ENCODE measurements around the gene LHX2.

Gene LHX2

DNA sequence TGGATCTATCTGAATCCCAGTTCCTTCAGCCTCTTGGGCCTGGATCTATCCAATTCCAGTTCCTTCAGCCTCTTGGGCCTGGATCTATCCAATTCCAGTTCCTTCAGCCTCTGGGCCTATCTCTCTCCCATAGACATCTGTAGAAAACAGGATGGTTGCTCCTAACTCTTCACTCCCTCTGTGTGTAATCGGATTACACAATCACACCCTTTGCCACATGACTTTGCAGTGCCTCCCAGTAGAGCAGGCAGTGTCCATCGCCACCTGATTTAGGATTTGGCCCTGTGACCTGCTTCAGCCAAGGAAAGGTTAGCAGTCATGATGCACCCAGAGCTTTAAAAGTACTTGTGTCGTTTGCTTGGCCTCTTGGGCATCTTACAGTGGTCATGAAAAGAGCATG is 56.7 kb downstream of the LHX2 start:
- DNase-seq, result no peak

DNA sequence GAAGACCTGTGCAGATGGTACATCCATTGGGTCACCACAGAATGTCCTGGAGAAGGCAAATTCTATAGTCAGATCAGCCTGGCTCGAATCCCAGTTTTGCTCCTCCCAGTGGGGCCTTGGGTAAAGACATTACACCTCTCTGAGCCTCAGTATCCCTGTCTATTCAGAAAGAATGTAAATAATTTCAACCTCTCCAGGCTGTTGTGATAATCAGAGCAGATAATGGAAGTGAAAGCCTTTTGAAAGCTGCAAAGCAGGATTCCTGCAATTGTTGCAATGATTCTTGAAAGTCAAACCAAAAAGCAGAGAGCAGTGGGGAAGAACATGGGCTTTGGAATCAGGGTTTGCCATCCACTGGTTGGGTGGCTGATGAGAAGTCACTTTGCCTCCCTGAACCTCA is 63.2 kb downstream of the LHX2 start:
- DNase-seq, result no peak

DNA sequence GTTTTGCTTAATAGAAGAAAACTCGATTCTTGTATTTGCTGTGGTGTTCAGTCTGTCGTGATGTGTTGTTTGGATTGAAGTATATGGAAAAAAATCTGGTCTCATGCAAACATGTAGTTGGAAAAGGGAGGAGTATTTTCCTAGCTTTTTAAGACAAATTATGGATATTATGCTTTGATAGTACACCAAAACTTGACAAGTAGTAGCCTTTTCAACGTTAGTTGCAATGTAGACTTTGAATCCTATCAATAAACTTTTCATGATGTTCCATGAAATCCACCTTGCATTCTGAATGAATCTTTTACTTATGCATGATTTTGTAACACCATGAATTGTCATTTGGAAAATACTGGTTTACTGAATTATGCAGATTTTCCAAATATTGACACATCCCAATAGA is 64.2 kb downstream of the LHX2 start:
- no peak for DNase-seq

DNA sequence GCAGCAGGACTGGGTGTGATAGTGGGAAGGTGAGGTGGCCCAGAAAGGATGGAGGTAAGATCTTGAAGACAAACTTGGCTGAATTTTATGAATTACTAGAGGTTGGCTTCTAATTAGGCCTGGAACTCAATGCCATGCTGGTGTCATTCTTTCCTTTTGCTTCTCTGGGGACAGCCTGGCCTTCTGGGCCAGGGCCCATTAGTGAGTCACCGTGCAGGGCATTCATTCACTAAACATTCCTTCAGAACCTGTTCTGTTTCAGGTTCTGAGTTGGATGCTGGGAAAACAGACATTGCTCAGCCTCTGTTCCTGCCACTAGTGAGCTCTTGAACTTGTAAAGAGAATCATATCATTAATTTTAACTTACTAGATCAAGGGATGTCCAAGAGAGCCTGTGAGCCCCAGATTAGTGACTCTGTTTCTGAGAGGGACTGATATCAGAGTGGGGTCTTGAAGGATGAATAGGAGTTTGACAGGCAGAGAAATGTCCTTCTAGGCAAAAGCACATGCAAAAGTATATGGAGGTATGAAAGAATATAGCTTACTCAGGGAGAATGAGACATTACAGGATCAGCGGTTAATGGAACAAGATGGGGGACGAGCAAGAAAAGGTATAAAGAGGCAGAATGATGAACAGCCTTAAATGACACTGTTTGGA is 66.5 kb downstream of the LHX2 start:
- no peak for DNase-seq

DNA sequence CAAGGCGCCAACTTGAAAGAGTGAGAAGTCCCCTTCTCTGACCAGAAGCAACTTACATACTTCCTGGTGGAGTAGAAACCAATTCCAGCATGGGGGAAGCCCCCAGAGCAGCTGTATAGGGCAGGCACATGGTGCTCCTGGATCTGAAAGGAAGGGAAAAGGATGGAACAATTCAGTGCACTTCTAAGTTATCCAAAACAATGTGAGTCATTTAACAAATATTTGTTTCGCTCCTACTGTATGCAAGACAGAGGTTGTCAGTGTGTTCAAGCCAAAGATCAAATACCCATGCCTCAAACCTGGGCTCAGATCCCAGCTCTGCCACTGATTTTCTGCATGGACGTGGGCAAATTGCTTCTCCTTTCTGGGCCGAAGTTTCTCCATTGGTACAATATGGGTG is 67.1 kb downstream of the LHX2 start:
- no peak for DNase-seq

DNA sequence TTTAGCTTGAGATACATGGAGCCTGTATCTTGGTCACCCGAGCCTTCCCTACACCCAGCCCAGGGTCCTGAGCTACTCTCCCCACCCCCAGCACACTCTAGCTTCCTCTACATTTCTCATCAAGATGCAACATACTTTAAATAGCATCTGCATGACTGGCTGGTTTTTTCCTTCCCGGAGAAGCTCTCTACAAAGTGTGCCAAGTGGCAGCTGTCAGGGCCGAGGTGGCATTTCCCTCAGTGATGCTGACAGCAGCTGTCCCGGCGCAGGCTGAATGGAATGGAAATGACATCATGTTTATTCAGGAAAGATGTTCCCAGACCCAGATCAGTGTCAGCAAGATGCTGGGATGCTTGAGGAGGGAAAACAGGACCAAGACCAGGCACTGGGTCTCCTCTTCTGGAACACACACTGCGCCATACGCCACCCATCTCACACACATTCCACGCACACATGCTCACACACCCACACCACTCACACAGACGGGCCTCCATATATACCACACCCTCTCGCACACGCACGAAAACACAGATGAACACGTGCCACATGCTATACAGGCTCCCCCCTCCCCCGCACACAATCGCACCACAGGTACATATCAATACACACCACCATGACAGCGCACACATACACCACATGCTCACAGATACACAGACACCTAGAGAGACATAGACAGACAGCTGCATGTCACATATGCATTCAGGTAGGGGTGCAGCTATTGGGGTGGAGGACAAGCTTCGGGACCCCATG is 67.8 kb downstream of the LHX2 start:
- DNase-seq, result no peak

DNA sequence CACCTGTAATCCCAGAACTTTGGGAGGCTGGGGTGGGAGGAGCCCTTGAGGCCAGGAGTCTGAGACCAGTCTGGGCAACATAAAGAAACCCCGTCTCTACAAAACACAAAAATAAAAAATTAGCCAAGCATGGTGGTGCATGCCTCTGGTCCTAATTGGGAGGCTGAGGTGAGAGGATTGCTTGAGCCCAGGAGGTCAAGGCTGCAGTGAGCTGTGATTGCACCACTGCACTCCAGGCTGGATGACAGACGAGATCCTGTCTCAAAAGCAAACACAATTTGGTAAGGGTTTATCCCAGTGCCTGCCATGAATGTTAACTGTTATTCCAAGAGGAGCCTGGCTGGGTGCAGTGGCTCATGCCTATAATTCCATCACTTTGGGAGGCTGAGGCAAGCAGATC is 71.1 kb downstream of the LHX2 start:
- no peak for DNase-seq
